LNCAP (cell line): ENCODE data around the gene ZNHIT6.

ENCODE experiments used
- CTCF ChIP-seq: fragments of 450-650 bp; IDR thresholded peaks from 2 replicates; pipeline ENCODE4 v1.5.1; 2017; ENCODE audit warnings: mild to moderate bottlenecking

Gene ZNHIT6

GRCh38 chr1:85683292-85684025 is 24.8 kb downstream of the ZNHIT6 start:
- TF ChIP-seq CTCF, result no peak

GRCh38 chr1:85681087-85681486 is 27.1 kb downstream of the ZNHIT6 start:
- no peak for TF ChIP-seq CTCF

- TF ChIP-seq CTCF, result no peak
Measured at GRCh38 chr1:85678193-85678592, 30.0 kb downstream of the ZNHIT6 start.

- no peak for TF ChIP-seq CTCF
Measured at GRCh38 chr1:85677656-85678055, 30.6 kb downstream of the ZNHIT6 start.

- no peak for TF ChIP-seq CTCF
Measured at GRCh38 chr1:85672031-85672660, 36.1 kb downstream of the ZNHIT6 start.

- TF ChIP-seq CTCF, result no peak
Measured at GRCh38 chr1:85665932-85666331, 42.3 kb downstream of the ZNHIT6 start.

GRCh38 chr1:85663382-85663781 is 44.9 kb downstream of the ZNHIT6 start:
- TF ChIP-seq CTCF, result no peak
